ENCODE results near the gene PTPRK. TPM values are rescaled to one million over a fixed set of nuclear protein-coding genes. Genes with fewer than 3 reads are reported as not detected.

Gene PTPRK
- total and polyA plus RNA-seq, 2 of the 13 experiments (the other 11 are each of a cell fraction or from before 2014, with no cell fraction given) = 43.6 to 98.3 TPM

DNA sequence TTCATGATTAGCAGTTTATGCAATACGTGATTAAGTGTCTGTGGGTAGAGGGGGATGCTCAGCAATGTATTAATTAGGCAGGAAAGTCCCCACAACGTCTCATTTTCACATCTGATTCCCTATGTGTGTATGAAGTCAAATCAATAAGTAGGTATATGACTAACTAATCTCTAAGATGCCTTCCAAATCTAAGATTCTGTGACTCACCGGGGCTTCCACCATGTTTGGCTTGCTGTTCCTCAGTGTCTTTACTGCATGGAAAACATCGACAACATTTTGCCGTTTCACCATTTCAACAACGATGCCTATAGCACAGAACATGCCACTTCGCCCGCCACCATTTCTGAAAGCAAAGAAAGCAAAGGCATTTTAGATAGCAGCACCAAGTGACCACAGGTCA lies 547.6 kb downstream of the PTPRK start:
- Histone ChIP-seq H3K4me3 (replicated peaks in 1 of 3; ENCODE audit: insufficient read depth in 1 of 3, low read depth in 2 of 3, low read length in 3 of 3) (no peak overlapping the region), H3K4me1 (ENCODE audit: insufficient read depth, low read length) (no peaks in the 10 kb centered on the region), H3K36me3 (replicated peaks in 1 of 2; ENCODE audit: control insufficient read depth in 1 of 2, insufficient read depth in 2 of 2, low read length in 2 of 2) (peaks cover 14 to 54% of the 10 kb centered on the region in 2 experiments), H3K4me2 (ENCODE audit: low read depth, low read length) (no peak overlapping the region), H2AFZ (ENCODE audit: low read length) (no peak overlapping the region), H3K27ac (ENCODE audit: extremely low read length, insufficient read depth, low read length) (no peak overlapping the region), H4K20me1 (ENCODE audit: insufficient read depth, low read length) (no peaks in the 10 kb centered on the region), H3K9me3 (ENCODE audit: low read length) (no peaks in the 10 kb centered on the region), H3K79me2 (ENCODE audit: insufficient read depth, low read length) (no peaks in the 10 kb centered on the region), H3K27me3 (ENCODE audit: control insufficient read depth in 1 of 2, insufficient read depth in 2 of 2, low read length in 2 of 2) (no peaks in the 10 kb centered on the region), H3K9ac (ENCODE audit: insufficient read depth, low read depth, low read length) (no peak overlapping the region)
- FAIRE-seq (no peak), DNase-seq (ENCODE audit: low spot score) (no peak), ATAC-seq (no peak)
- TF ChIP-seq TMF1 (CRISPR knock-in tag; IDR thresholded peaks at IDR 0.05; ENCODE audit: low read depth) = no peak
- no peak for TF ChIP-seq ZNF605 (CRISPR knock-in tag; IDR thresholded peaks at IDR 0.05)
- no peak for TF ChIP-seq ZEB1 (IDR thresholded peaks at IDR 0.05; ENCODE audit: insufficient replicate concordance, low read depth)
- TF ChIP-seq, protein P1, sequence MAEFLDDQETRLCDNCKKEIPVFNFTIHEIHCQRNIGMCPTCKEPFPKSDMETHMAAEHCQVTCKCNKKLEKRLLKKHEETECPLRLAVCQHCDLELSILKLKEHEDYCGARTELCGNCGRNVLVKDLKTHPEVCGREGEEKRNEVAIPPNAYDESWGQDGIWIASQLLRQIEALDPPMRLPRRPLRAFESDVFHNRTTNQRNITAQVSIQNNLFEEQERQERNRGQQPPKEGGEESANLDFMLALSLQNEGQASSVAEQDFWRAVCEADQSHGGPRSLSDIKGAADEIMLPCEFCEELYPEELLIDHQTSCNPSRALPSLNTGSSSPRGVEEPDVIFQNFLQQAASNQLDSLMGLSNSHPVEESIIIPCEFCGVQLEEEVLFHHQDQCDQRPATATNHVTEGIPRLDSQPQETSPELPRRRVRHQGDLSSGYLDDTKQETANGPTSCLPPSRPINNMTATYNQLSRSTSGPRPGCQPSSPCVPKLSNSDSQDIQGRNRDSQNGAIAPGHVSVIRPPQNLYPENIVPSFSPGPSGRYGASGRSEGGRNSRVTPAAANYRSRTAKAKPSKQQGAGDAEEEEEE (CRISPR knock-in tag; IDR thresholded peaks at IDR 0.05; ENCODE audit: borderline replicate concordance) = no peak
- TF ChIP-seq, protein P2, sequence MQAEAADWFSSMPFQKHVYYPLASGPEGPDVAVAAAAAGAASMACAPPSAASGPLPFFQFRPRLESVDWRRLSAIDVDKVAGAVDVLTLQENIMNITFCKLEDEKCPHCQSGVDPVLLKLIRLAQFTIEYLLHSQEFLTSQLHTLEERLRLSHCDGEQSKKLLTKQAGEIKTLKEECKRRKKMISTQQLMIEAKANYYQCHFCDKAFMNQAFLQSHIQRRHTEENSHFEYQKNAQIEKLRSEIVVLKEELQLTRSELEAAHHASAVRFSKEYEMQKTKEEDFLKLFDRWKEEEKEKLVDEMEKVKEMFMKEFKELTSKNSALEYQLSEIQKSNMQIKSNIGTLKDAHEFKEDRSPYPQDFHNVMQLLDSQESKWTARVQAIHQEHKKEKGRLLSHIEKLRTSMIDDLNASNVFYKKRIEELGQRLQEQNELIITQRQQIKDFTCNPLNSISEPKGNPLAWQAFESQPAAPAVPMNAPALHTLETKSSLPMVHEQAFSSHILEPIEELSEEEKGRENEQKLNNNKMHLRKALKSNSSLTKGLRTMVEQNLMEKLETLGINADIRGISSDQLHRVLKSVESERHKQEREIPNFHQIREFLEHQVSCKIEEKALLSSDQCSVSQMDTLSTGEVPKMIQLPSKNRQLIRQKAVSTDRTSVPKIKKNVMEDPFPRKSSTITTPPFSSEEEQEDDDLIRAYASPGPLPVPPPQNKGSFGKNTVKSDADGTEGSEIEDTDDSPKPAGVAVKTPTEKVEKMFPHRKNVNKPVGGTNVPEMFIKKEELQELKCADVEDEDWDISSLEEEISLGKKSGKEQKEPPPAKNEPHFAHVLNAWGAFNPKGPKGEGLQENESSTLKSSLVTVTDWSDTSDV (CRISPR knock-in tag; IDR thresholded peaks at IDR 0.05) = no peak
- no peak for TF ChIP-seq GLI4 (CRISPR knock-in tag; IDR thresholded peaks at IDR 0.05; ENCODE audit: borderline replicate concordance)
- no peak for TF ChIP-seq CREB1 (IDR thresholded peaks at IDR 0.05)
- TF ChIP-seq CREB1 (CRISPR knock-in tag; IDR thresholded peaks at IDR 0.05) = no peak
- no peak for TF ChIP-seq AKAP8 (CRISPR knock-in tag; IDR thresholded peaks at IDR 0.05)
- no peak for TF ChIP-seq HIVEP1 (CRISPR knock-in tag; IDR thresholded peaks at IDR 0.05)
- TF ChIP-seq EED (CRISPR knock-in tag; IDR thresholded peaks at IDR 0.05) = no peak
- POLR2A ChIA-PET = no interaction called here
- intact Hi-C loops (cut with micrococcal nuclease; ENCODE audit: unreplicated experiment) = no loop called here
- no TSS peak for BruUV-seq (replicated peaks)
- in situ Hi-C loops (cut with HindIII; ENCODE audit: extremely low pct_ligation_motif_present, low pct_unique_long_range_greater_than_20kb) = no loop called here
- CTCF ChIA-PET (ENCODE audit: low intra/inter-chr PET ratio, low total read pairs) = no interaction called here
- WGBS (ENCODE audit: low lambda C conversion rate) = 97% methylated on average over 8 of the region's 8 CpGs

Data from HepG2 (cell line).